WTC11 (cell line): ENCODE measurements around the gene FOXO1. TPM values are rescaled to one million over a fixed set of nuclear protein-coding genes. Genes with fewer than 3 reads are reported as not detected.

ENCODE experiments used
- ATAC-seq: fragments of 200-7000 bp; cut with Tn5 transposase; 2 replicates; pipeline ENCODE4 v1.10.0; 2021; ENCODE audit warnings: mild to moderate bottlenecking, moderate library complexity
- CTCF ChIA-PET: fragments of 300-600 bp; sonication (Branson Sonifier 250); formaldehyde crosslinking; loops from one replicate; lab custom pipeline; 2021; ENCODE audit warnings: antibody characterized with exemption; lab: Charles Lee
- POLR2A ChIA-PET: fragments of 350-600 bp; sonication (Branson Sonifier 250); formaldehyde crosslinking; loops from one replicate; lab custom pipeline; 2021; ENCODE audit warnings: antibody characterized with exemption; lab: Charles Lee
- DNase-seq: peaks from one replicate; pipeline ENCODE4 v3.0.0; 2021; ENCODE audit warnings: low spot score
- H3K27ac Mint-ChIP-seq: 2 replicates; pipeline ENCODE4 v1.8.0; 2021; ENCODE audit warnings: mixed read lengths
- H3K27me3 Mint-ChIP-seq: 2 replicates; pipeline ENCODE4 v1.8.0; 2021; ENCODE audit warnings: low read depth, mild to moderate bottlenecking, moderate library complexity, mixed read lengths
- H3K36me3 Mint-ChIP-seq: 2 replicates; pipeline ENCODE4 v1.8.0; 2021; ENCODE audit warnings: mixed read lengths
- H3K4me1 Mint-ChIP-seq: 2 replicates; pipeline ENCODE4 v1.8.0; 2022; ENCODE audit warnings: mixed read lengths
- H3K4me3 Mint-ChIP-seq: 2 replicates; pipeline ENCODE4 v1.8.0; 2021; ENCODE audit warnings: mild to moderate bottlenecking, moderate library complexity, mixed read lengths
- H3K9me3 Mint-ChIP-seq: 2 replicates; pipeline ENCODE4 v1.8.0; 2021; ENCODE audit warnings: mixed read lengths
- AFF4 ChIP-seq: sonication (generic); formaldehyde crosslinking; IDR thresholded peaks from 2 replicates; pipeline ENCODE4 v1.8.1; 2023; ENCODE audit warnings: mild to moderate bottlenecking, missing genetic modification reagents, borderline replicate concordance
- ATF3 ChIP-seq: sonication (generic); formaldehyde crosslinking; conservative IDR thresholded peaks from 2 replicates; pipeline ENCODE4 v1.8.1; 2022; ENCODE audit warnings: mild to moderate bottlenecking, missing genetic modification reagents
- CREB1 ChIP-seq: sonication (generic); formaldehyde crosslinking; IDR thresholded peaks from 2 replicates; pipeline ENCODE4 v1.8.0; 2023; ENCODE audit warnings: mild to moderate bottlenecking, missing genetic modification reagents
- EMX1 ChIP-seq: fragments of 250-450 bp; sonication (Bioruptor Pico); IDR thresholded peaks from 2 replicates; pipeline ENCODE4 v1.8.0; 2021; ENCODE audit warnings: mild to moderate bottlenecking
- GTF2I ChIP-seq: fragments of 250-450 bp; sonication (Bioruptor Pico); conservative IDR thresholded peaks from 2 replicates; pipeline ENCODE4 v1.4.0; 2021; ENCODE audit warnings: mild to moderate bottlenecking
- MXD4 ChIP-seq: fragments of 250-450 bp; sonication (Bioruptor Pico); IDR thresholded peaks from 2 replicates; pipeline ENCODE4 v1.8.0; 2021; ENCODE audit warnings: mild to moderate bottlenecking, moderate library complexity, borderline replicate concordance
- OVOL2 ChIP-seq: fragments of 250-450 bp; sonication (Bioruptor Pico); IDR thresholded peaks from 2 replicates; pipeline ENCODE4 v1.9.0; 2021; ENCODE audit warnings: mild to moderate bottlenecking, borderline replicate concordance
- PREB ChIP-seq: sonication (generic); formaldehyde crosslinking; IDR thresholded peaks from 2 replicates; pipeline ENCODE4 v1.8.1; 2022; ENCODE audit warnings: mild to moderate bottlenecking, missing genetic modification reagents, moderate library complexity, borderline replicate concordance
- RELA ChIP-seq: sonication (generic); formaldehyde crosslinking; IDR thresholded peaks from 2 replicates; pipeline ENCODE4 v1.8.1; 2022; ENCODE audit warnings: missing genetic modification reagents, mild to moderate bottlenecking, borderline replicate concordance
- RORB ChIP-seq: fragments of 250-450 bp; sonication (Bioruptor Pico); IDR thresholded peaks from 2 replicates; pipeline ENCODE4 v1.9.0; 2021; ENCODE audit warnings: mild to moderate bottlenecking
- SMAD3 ChIP-seq: sonication (generic); formaldehyde crosslinking; IDR thresholded peaks from 2 replicates; pipeline ENCODE4 v1.8.0; 2022; ENCODE audit warnings: missing genetic modification reagents, mild to moderate bottlenecking, borderline replicate concordance
- USF2 ChIP-seq: sonication (generic); formaldehyde crosslinking; IDR thresholded peaks from 2 replicates; pipeline ENCODE4 v1.8.1; 2023; ENCODE audit warnings: mild to moderate bottlenecking, missing genetic modification reagents, moderate library complexity
- ZNF232 ChIP-seq: sonication (generic); formaldehyde crosslinking; IDR thresholded peaks from 2 replicates; pipeline ENCODE4 v1.8.0; 2022; ENCODE audit warnings: mild to moderate bottlenecking, missing genetic modification reagents
- ZNF263 ChIP-seq: sonication (generic); formaldehyde crosslinking; IDR thresholded peaks from 2 replicates; pipeline ENCODE4 v1.8.1; 2022; ENCODE audit warnings: low read depth, mild to moderate bottlenecking, moderate library complexity, missing genetic modification reagents
- ZNF317 ChIP-seq: sonication (generic); formaldehyde crosslinking; IDR thresholded peaks from 2 replicates; pipeline ENCODE4 v1.8.1; 2023; ENCODE audit warnings: low read depth, mild to moderate bottlenecking, moderate library complexity, missing genetic modification reagents, borderline replicate concordance
- total RNA-seq: library from RNA; stranded (reverse); gene quantifications from 3 replicates; pipeline ENCODE4 v1.2.3, GENCODE V29; 2021
- TF ChIP-seq, protein P1 (sequence below): sonication (generic); formaldehyde crosslinking; conservative IDR thresholded peaks from 2 replicates; pipeline ENCODE4 v1.8.1; 2023; ENCODE audit warnings: mild to moderate bottlenecking, low read depth, missing genetic modification reagents, moderate library complexity
- TF ChIP-seq, protein P2 (sequence below): fragments of 200-600 bp; IDR thresholded peaks from 2 replicates; pipeline ENCODE4 v1.8.0; 2022; ENCODE audit warnings: antibody characterized with exemption
- TF ChIP-seq, protein P3 (sequence below): fragments of 250-450 bp; sonication (Bioruptor Pico); IDR thresholded peaks from 2 replicates; pipeline ENCODE4 v2.1.2; 2022; ENCODE audit warnings: mild to moderate bottlenecking, moderate library complexity
- TF ChIP-seq, protein P4 (sequence below): sonication (generic); formaldehyde crosslinking; IDR thresholded peaks from 2 replicates; pipeline ENCODE4 v1.8.1; 2022; ENCODE audit warnings: low read depth, missing genetic modification reagents, borderline replicate concordance

Gene FOXO1
- total RNA-seq, 1 experiment from 2014 or later, result 37.9 TPM

DNA sequence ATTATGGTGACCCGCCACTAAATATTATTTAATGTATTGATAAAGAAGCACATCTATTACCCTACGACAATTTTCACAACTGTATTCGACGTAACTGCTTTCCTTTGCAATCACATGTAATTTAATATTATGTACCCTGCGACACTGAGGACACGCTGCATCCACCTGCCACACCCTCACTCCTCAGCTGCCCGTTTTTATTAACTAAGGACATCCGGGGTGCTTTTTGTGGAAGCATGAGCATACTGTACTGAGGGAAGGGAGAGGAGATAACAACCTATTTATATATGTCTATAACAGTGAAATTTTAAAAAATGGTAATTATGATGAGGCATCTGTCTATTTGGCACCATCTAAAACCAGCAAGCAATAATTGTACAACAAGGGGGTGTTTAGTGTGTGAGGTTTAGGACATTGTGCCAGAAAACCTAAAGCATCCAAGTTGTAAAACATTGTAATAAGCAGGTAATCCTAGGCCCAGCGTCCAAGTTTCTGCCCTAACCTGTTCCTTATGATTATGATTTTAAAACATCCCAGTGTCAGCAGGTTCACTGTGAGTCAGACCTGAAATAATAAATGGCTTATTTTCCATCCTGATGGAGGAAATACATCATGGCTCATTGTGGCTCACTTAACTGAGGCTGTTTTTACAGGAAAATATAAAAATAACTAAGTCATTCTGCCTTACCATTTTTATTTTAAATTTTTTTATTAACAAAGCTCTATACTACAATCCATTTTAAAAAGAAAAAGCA, 56.3 kb downstream of the FOXO1 start:
- POLR2A ChIA-PET, result no interaction called here
- ATAC-seq (no peak), DNase-seq (no peak)
- peak overlapping the region; percentile 51 for H3K27ac Mint-ChIP-seq
- H3K27me3 Mint-ChIP-seq, result no peaks in the 10 kb centered on the region
- no peak overlapping the region for H3K4me3 Mint-ChIP-seq
- CTCF ChIA-PET, result no interaction called here
- peaks cover 10% of the 10 kb centered on the region for H3K36me3 Mint-ChIP-seq
- peaks cover 72% of the 10 kb centered on the region for H3K4me1 Mint-ChIP-seq
- peaks cover 7% of the 10 kb centered on the region for H3K9me3 Mint-ChIP-seq
- TF ChIP-seq AFF4 (CRISPR knock-in tag) (no peak), EMX1 (CRISPR knock-in tag) (no peak), SMAD3 (CRISPR knock-in tag) (no peak), GTF2I (CRISPR knock-in tag) (no peak), OVOL2 (CRISPR knock-in tag) (no peak), ZNF232 (CRISPR knock-in tag) (no peak), RELA (no peak), ZNF317 (no peak), CREB1 (CRISPR knock-in tag) (no peak), MXD4 (CRISPR knock-in tag) (no peak), USF2 (no peak), ATF3 (no peak), ZNF263 (CRISPR knock-in tag) (no peak), RORB (CRISPR knock-in tag) (no peak), PREB (CRISPR knock-in tag) (no peak)
- TF ChIP-seq, protein P1, sequence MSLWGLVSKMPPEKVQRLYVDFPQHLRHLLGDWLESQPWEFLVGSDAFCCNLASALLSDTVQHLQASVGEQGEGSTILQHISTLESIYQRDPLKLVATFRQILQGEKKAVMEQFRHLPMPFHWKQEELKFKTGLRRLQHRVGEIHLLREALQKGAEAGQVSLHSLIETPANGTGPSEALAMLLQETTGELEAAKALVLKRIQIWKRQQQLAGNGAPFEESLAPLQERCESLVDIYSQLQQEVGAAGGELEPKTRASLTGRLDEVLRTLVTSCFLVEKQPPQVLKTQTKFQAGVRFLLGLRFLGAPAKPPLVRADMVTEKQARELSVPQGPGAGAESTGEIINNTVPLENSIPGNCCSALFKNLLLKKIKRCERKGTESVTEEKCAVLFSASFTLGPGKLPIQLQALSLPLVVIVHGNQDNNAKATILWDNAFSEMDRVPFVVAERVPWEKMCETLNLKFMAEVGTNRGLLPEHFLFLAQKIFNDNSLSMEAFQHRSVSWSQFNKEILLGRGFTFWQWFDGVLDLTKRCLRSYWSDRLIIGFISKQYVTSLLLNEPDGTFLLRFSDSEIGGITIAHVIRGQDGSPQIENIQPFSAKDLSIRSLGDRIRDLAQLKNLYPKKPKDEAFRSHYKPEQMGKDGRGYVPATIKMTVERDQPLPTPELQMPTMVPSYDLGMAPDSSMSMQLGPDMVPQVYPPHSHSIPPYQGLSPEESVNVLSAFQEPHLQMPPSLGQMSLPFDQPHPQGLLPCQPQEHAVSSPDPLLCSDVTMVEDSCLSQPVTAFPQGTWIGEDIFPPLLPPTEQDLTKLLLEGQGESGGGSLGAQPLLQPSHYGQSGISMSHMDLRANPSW (CRISPR knock-in tag), result no peak
- TF ChIP-seq, protein P2, sequence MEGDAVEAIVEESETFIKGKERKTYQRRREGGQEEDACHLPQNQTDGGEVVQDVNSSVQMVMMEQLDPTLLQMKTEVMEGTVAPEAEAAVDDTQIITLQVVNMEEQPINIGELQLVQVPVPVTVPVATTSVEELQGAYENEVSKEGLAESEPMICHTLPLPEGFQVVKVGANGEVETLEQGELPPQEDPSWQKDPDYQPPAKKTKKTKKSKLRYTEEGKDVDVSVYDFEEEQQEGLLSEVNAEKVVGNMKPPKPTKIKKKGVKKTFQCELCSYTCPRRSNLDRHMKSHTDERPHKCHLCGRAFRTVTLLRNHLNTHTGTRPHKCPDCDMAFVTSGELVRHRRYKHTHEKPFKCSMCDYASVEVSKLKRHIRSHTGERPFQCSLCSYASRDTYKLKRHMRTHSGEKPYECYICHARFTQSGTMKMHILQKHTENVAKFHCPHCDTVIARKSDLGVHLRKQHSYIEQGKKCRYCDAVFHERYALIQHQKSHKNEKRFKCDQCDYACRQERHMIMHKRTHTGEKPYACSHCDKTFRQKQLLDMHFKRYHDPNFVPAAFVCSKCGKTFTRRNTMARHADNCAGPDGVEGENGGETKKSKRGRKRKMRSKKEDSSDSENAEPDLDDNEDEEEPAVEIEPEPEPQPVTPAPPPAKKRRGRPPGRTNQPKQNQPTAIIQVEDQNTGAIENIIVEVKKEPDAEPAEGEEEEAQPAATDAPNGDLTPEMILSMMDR, result no peak
- TF ChIP-seq, protein P3, sequence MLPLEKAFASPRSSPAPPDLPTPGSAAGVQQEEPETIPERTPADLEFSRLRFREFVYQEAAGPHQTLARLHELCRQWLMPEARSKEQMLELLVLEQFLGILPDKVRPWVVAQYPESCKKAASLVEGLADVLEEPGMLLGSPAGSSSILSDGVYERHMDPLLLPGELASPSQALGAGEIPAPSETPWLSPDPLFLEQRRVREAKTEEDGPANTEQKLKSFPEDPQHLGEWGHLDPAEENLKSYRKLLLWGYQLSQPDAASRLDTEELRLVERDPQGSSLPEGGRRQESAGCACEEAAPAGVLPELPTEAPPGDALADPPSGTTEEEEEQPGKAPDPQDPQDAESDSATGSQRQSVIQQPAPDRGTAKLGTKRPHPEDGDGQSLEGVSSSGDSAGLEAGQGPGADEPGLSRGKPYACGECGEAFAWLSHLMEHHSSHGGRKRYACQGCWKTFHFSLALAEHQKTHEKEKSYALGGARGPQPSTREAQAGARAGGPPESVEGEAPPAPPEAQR (CRISPR knock-in tag), result no peak
- TF ChIP-seq, protein P4, sequence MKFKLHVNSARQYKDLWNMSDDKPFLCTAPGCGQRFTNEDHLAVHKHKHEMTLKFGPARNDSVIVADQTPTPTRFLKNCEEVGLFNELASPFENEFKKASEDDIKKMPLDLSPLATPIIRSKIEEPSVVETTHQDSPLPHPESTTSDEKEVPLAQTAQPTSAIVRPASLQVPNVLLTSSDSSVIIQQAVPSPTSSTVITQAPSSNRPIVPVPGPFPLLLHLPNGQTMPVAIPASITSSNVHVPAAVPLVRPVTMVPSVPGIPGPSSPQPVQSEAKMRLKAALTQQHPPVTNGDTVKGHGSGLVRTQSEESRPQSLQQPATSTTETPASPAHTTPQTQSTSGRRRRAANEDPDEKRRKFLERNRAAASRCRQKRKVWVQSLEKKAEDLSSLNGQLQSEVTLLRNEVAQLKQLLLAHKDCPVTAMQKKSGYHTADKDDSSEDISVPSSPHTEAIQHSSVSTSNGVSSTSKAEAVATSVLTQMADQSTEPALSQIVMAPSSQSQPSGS (CRISPR knock-in tag), result no peak
